HepG2 (cell line): ENCODE results near the gene HIPK2. TPM values are rescaled to one million over a fixed set of nuclear protein-coding genes. Genes with fewer than 3 reads are reported as not detected.

Source experiments
- ATAC-seq: fragments of 200-7000 bp; cut with Tn5 transposase; 3 replicates; pipeline ENCODE4 v1.9.1; 2020; ENCODE audit warnings: mild to moderate bottlenecking, moderate library complexity
- BruUV-seq: library from RNA; stranded (reverse); fragments of 400-500 nt; replicated peaks from 2 replicates; lab custom pipeline; 2021; lab: Mats Ljungman, UMichigan
- CTCF ChIA-PET: fragments of 300-600 bp; formaldehyde crosslinking; extraction: SDS; loops from one replicate; lab custom pipeline; 2021; ENCODE audit warnings: low total read pairs, inconsistent platforms, low intra/inter-chr PET ratio; lab: Yijun Ruan, JAX
- POLR2A ChIA-PET: fragments of 350-600 bp; sonication (Branson Sonifier 250); formaldehyde crosslinking; loops from one replicate; lab custom pipeline; 2020; ENCODE audit warnings: antibody characterized with exemption, inconsistent platforms; lab: Yijun Ruan, JAX
- DNase-seq: peaks from one replicate; pipeline ENCODE4 v3.0.0-alpha.2; 2015; ENCODE audit warnings: low spot score
- FAIRE-seq: peaks from 3 replicates; lab custom pipeline; 2011; peaks lifted over from hg19 to GRCh38; lab: Jason Lieb, UNC
- H2AFZ ChIP-seq: one replicate; pipeline ENCODE4 v1.6.1; 2011; ENCODE audit warnings: low read length, inconsistent platforms
- H3K27ac ChIP-seq: fragments of 300-600 bp; 3 replicates; pipeline ENCODE4 v1.8.0; 2011; ENCODE audit warnings: mixed run types, mild to moderate bottlenecking, mixed read lengths, low read length, inconsistent platforms; ENCODE audit not compliant: insufficient read depth; ENCODE audit errors: extremely low read length
- H3K27me3 ChIP-seq, 2 experiments: fragments of 200-600 bp in 1 of 2; 2 replicates in 1 of 2; 3 replicates in 1 of 2; pipeline versions ENCODE4 v1.6.0 to v1.8.0; 2011; ENCODE audit warnings: low read length in 2 of 2, mild to moderate bottlenecking in 2 of 2, moderate library complexity in 2 of 2, inconsistent platforms in 1 of 2; ENCODE audit not compliant: insufficient read depth in 2 of 2, control insufficient read depth in 1 of 2
- H3K36me3 ChIP-seq, 2 experiments: fragments of 200-600 bp in 1 of 2; replicated peaks in 1 of 2; 2 replicates in 1 of 2; 3 replicates in 1 of 2; pipeline versions ENCODE4 v1.5.1 to v1.8.0; 2011; ENCODE audit warnings: low read length in 2 of 2, inconsistent platforms in 1 of 2; ENCODE audit not compliant: insufficient read depth in 2 of 2, control insufficient read depth in 1 of 2
- H3K4me1 ChIP-seq: 2 replicates; pipeline ENCODE4 v1.5.1; 2012; ENCODE audit warnings: low read length, inconsistent platforms; ENCODE audit not compliant: insufficient read depth
- H3K4me2 ChIP-seq: 2 replicates; pipeline ENCODE4 v1.6.0; 2011; ENCODE audit warnings: low read depth, low read length, inconsistent platforms
- H3K4me3 ChIP-seq, 3 experiments: fragments of 200-600 bp in 1 of 3; sonication (generic), shearing (Covaris generic) in 1 of 3; replicated peaks in 1 of 3; 2 replicates each; pipeline ENCODE4 v1.5.1; 2011 to 2016; ENCODE audit warnings: low read length in 3 of 3, inconsistent platforms in 2 of 3, low read depth in 2 of 3, mild to moderate bottlenecking in 2 of 3, control low read depth in 1 of 3, mixed read lengths in 1 of 3; ENCODE audit not compliant: insufficient read depth in 1 of 3
- H3K79me2 ChIP-seq: one replicate; pipeline ENCODE4 v1.6.1; 2011; ENCODE audit warnings: low read length, inconsistent platforms; ENCODE audit not compliant: insufficient read depth
- H3K9ac ChIP-seq: 2 replicates; pipeline ENCODE4 v1.6.0; 2011; ENCODE audit warnings: mild to moderate bottlenecking, low read depth, low read length, inconsistent platforms; ENCODE audit not compliant: insufficient read depth
- H3K9me3 ChIP-seq: 2 replicates; pipeline ENCODE4 v1.5.1; 2012; ENCODE audit warnings: mild to moderate bottlenecking, low read length
- H4K20me1 ChIP-seq: 2 replicates; pipeline ENCODE4 v1.6.0; 2011; ENCODE audit warnings: inconsistent platforms, mild to moderate bottlenecking, low read length, moderate library complexity; ENCODE audit not compliant: insufficient read depth
- FUBP1 ChIP-seq: sonication (generic); formaldehyde crosslinking; IDR thresholded peaks from 2 replicates; pipeline ENCODE4 v1.5.1; 2020; ENCODE audit warnings: missing genetic modification reagents, mild to moderate bottlenecking, borderline replicate concordance
- GATA4 ChIP-seq: sonication (generic); IDR thresholded peaks from 2 replicates; pipeline ENCODE4 v1.6.1; 2016; ENCODE audit warnings: antibody characterized with exemption, low read depth, borderline replicate concordance
- HMGXB3 ChIP-seq: sonication (generic); formaldehyde crosslinking; IDR thresholded peaks from 2 replicates; pipeline ENCODE4 v1.4.0; 2020; ENCODE audit warnings: missing genetic modification reagents, borderline replicate concordance
- KLF15 ChIP-seq: sonication (generic); formaldehyde crosslinking; IDR thresholded peaks from 2 replicates; pipeline ENCODE4 v1.8.1; 2023; ENCODE audit warnings: borderline replicate concordance, mild to moderate bottlenecking, inconsistent platforms, missing genetic modification reagents, mixed read lengths
- REPIN1 ChIP-seq: sonication (generic); formaldehyde crosslinking; IDR thresholded peaks from 2 replicates; pipeline ENCODE4 v1.8.0; 2022; ENCODE audit warnings: missing genetic modification reagents, low read depth, mild to moderate bottlenecking, borderline replicate concordance
- RORA ChIP-seq: sonication (generic); formaldehyde crosslinking; IDR thresholded peaks from 2 replicates; pipeline ENCODE4 v1.5.0; 2020; ENCODE audit warnings: mild to moderate bottlenecking, missing genetic modification reagents, moderate library complexity
- SSRP1 ChIP-seq: IDR thresholded peaks from 2 replicates; pipeline ENCODE4 v1.6.1; 2016; ENCODE audit warnings: control low read depth
- ZFP82 ChIP-seq: sonication (generic); formaldehyde crosslinking; IDR thresholded peaks from 2 replicates; pipeline ENCODE4 v1.5.1; 2020; ENCODE audit warnings: mild to moderate bottlenecking, missing genetic modification reagents, borderline replicate concordance
- ZFP90 ChIP-seq: sonication (generic); formaldehyde crosslinking; IDR thresholded peaks from 2 replicates; pipeline ENCODE4 v1.8.0; 2022; ENCODE audit warnings: missing genetic modification reagents, mild to moderate bottlenecking, inconsistent platforms, borderline replicate concordance
- ZNF350 ChIP-seq: sonication (generic); formaldehyde crosslinking; IDR thresholded peaks from 2 replicates; pipeline ENCODE4 v1.4.0; 2020; ENCODE audit warnings: mild to moderate bottlenecking, low read depth, missing genetic modification reagents, borderline replicate concordance
- ZNF761 ChIP-seq: sonication (generic); formaldehyde crosslinking; conservative IDR thresholded peaks from 2 replicates; pipeline ENCODE4 v1.4.0; 2020; ENCODE audit warnings: mild to moderate bottlenecking, missing genetic modification reagents
- ZNF772 ChIP-seq: sonication (generic); formaldehyde crosslinking; IDR thresholded peaks from 2 replicates; pipeline ENCODE4 v1.5.0; 2020; ENCODE audit warnings: mild to moderate bottlenecking, missing genetic modification reagents
- WGBS: methylation state at CpG from one replicate; pipeline ENCODE4 v1.1.6; 2017; ENCODE audit warnings: low lambda C conversion rate; 5-methylcytosine and 5-hydroxymethylcytosine counted together
- in situ Hi-C: cut with HindIII; loops from 2 replicates; pipeline ENCODE4 v1.10.0; 2017; ENCODE audit warnings: low pct_unique_long_range_greater_than_20kb; ENCODE audit not compliant: extremely low pct_ligation_motif_present
- intact Hi-C: fragments of 100-400 bp; cut with micrococcal nuclease; formaldehyde crosslinking; loops from one replicate; pipeline ENCODE4 v1.10.0; 2022; ENCODE audit not compliant: unreplicated experiment
- polyA plus RNA-seq, 8 experiments: library from polyadenylated mRNA; depleted of rRNA in 3 of 8; stranded (reverse) in 7 of 8; unstranded in 1 of 8; fragments of >200 nt; fragmentation: Illumina TruSeq in 4 of 8; extraction: Trizol in 4 of 8; gene quantifications; 2 replicates each; pipeline versions ENCODE4 v1.2.1 to v1.2.3, GENCODE V29; 2011 to 2016; ENCODE audit warnings: low read depth in 4 of 8, missing spikeins in 1 of 8, mixed read lengths in 1 of 8; ENCODE audit not compliant: insufficient read depth in 1 of 8
- total RNA-seq, 5 experiments: library from RNA; depleted of rRNA; stranded (reverse); fragments of >200 nt; fragmentation: Illumina TruSeq; extraction: Trizol; gene quantifications; 2 replicates each; pipeline ENCODE4 v1.2.3, GENCODE V29; 2016; ENCODE audit warnings: low read depth in 1 of 5

The HIPK2 gene
- total and polyA plus RNA-seq, 2 of the 13 experiments (the other 11 are each of a cell fraction or from before 2014, with no cell fraction given), result 14.4 to 20.2 TPM

GRCh38 chr7:139763330-139763729 lies 14.5 kb downstream of the HIPK2 start (continued):
- no peak for TF ChIP-seq FUBP1 (CRISPR knock-in tag)

- H4K20me1 ChIP-seq, result peaks cover 54% of the 10 kb centered on the region
- POLR2A ChIA-PET, result no interaction called here
- no TSS peak for BruUV-seq
- no peak for TF ChIP-seq KLF15 (CRISPR knock-in tag)
- no peak for TF ChIP-seq ZFP90 (CRISPR knock-in tag)
- no peak for TF ChIP-seq HMGXB3 (CRISPR knock-in tag)
- no peak for TF ChIP-seq ZNF772 (CRISPR knock-in tag)
- TF ChIP-seq RORA (CRISPR knock-in tag), result no peak
- no peak for TF ChIP-seq ZFP82 (CRISPR knock-in tag)
- no peak for TF ChIP-seq ZNF761 (CRISPR knock-in tag)
- TF ChIP-seq SSRP1 (CRISPR knock-in tag), result no peak
- no peak for TF ChIP-seq REPIN1
- TF ChIP-seq GATA4, result no peak
- no peak for TF ChIP-seq ZNF350 (CRISPR knock-in tag)
- no peak overlapping the region for H2AFZ ChIP-seq
- DNase-seq (no peak), ATAC-seq (no peak), FAIRE-seq (no peak)
- in situ Hi-C loops (no loop called here), intact Hi-C loops (no loop called here)
- WGBS, result 98% methylated on average over 2 of the region's 2 CpGs
- no peak overlapping the region for H3K9ac ChIP-seq
- H3K27me3 ChIP-seq, result no peaks in the 10 kb centered on the region
- no peak overlapping the region for H3K4me3 ChIP-seq
- peaks cover 1 to 33% of the 10 kb centered on the region in 2 experiments; a peak in 2 of 5 replicates for H3K36me3 ChIP-seq
- peaks cover 96% of the 10 kb centered on the region for H3K79me2 ChIP-seq
- H3K9me3 ChIP-seq, result no peaks in the 10 kb centered on the region
- H3K27ac ChIP-seq, result no peak overlapping the region
- peaks cover 55% of the 10 kb centered on the region for H3K4me1 ChIP-seq
- CTCF ChIA-PET, result no interaction called here
- H3K4me2 ChIP-seq, result no peak overlapping the region
Measured at GRCh38 chr7:139762886-139763285, 14.9 kb downstream of the HIPK2 start.
